ENCODE results near the gene CLCN6. TPM values are rescaled to one million over a fixed set of nuclear protein-coding genes. Genes with fewer than 3 reads are reported as not detected.
A peak's percentile ranks its signal among the peaks of the same experiment; 100 is the strongest.

The CLCN6 gene
- total RNA-seq, 2 donors from 2014 or later, result 32.1 to 49.0 TPM

DNA sequence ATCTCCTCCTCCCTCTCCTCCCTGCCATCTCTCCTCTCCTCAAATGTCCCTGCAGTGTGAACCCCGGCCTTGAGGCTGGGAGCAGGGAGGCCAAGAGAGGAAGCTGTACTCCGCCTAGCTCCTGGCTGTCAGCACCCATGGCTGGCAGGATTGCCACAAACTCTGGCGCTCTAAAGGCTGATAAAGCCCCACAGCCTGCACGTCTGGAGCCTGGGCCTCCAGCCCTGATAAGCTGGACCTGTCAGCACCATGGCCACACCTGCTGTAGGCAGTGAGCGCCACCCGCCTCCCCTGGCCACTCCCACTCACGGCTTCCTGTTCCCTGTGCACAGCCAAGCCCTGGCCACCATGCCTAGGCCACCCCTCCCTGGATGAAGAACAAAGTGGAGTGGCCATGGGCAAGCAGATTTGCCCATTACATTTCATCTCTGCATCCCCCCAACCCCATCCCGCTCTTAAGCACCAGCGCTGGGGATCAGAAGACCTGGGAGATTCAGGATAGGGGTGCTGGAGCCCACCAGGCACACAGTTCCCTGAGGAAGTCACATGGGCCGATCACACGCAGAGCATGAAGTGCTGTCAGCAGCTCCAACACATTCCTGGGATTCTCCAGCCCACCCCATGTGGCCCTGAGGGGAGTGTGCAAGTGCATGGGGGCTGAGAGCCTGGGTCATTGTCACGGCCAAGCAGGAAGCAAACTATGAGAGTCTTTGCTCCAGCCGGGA is 77.0 kb downstream of the CLCN6 start:
- peak; percentile 88 for DNase-seq
- ATAC-seq, result peak; percentile 75 to 78
- intact Hi-C loops (cut with DNase I), result no loop called here

DNA sequence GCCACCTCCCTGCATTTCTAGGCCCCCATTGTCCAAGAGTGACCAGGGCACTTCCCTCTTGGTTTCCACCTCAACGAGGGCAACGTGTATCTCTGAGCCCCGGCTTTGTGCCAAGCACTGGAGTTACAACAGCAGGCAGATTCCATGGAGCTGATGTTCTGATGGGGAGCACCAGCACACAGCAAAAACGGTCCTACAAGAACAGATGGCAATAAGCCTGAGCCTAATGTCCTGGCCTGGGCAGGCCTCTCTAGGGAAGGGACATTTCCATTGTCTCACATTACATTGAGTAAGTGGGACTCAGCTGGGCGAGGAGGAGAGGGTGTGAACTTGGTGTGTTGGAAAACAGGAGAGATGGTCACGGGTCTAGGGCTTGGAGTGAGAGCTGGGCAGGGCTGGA is 79.9 kb downstream of the CLCN6 start:
- DNase-seq, result no peak
- intact Hi-C loops (cut with DNase I), result loop anchor here in 1 of 2 donors (2.0 kb wide), 1 partner anchor 37 kb away; no protein-coding TSS in a partner anchor
- peak in 1 of 2 donors; percentile 2 for ATAC-seq

DNA sequence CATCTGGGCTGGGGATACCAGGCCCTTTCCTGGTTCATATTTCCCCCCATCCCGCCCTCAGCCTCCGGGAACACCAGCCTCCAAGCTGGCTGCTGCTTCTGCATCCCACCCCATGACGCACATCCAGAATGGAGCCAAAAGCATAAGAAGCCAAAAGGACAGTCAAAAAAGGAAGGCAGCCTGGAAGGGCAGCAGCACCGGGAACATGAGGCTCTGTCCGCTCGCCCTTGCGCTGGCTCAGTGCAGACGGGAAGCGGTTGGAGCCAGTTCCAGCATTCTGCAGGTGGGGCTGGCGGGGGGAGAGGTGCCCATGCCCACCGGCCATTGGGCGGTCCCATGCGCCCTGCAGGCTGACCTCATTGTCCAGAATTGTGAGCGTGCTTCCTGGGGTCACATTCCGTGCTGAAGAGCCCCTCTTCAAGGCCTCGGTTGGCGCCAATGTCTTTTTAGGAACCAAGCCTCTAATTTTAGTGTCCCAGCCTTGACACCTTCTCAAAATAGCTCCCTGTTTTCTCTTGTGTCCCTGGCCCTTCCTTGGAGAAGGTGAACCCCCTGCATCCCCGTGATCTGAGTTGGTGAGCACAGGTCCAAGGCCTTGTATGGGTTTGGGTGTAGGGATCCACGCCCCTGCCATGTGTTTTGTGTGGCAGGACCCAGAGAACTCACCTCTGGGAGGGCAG is 81.1 kb downstream of the CLCN6 start:
- DNase-seq (peak; percentile 85), ATAC-seq (peak; percentile 79 to 85)
- intact Hi-C loops (cut with DNase I), result loop anchor here in 1 of 2 donors (2.0 kb wide), 1 partner anchor 38 kb away; no protein-coding TSS in a partner anchor

DNA sequence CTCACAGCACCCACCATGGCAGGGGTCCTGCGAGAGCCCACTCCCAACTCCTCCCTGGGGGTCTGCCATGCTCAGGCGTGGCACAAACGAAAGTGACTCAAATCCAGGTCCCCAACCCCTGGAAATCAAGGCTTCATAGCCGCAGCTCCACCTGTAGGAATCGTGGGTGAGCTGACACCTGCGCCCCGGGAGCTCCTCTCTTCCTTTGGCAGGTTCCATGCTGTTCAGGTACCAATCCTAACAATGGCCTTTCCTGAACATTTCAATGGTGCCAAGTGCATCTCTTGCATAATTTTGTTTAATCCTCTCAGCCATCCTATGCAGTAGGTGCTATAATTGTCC is 81.6 kb downstream of the CLCN6 start:
- DNase-seq (no peak), ATAC-seq (no peak)
- intact Hi-C loops (cut with DNase I), result loop anchor here in 1 of 2 donors (2.0 kb wide), 1 partner anchor 39 kb away; no protein-coding TSS in a partner anchor

DNA sequence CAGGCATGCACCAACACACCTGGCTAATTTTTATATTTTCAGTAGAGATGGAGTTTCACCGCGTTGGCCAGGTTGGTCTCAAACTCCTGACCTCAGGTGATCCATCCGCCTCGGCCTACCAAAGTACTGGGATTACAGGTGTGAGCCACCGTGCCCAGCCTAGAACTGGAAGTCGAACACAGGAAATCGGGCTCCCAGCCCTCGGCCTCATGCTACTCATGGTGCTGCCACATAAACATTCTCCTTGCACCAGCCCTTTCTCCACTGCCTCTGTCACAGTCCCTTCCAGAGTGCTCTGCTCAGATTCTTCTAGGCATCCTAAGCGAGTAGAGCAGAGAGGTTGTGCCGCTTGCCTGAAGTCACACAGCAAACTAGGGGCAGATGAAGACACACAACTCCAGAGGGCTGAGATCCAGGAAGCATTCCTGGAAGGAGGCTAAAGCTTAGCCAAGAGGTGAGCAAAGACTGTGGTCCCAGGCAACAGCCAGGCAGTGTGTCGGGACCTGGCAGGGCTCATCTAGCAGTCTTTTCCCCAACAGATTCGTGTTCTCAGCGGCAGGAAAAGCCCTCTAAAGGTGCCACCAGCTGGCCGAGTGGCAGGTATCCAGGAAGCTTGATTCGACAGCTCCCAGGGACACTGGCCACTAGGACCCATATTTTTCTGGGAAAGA is 82.3 kb downstream of the CLCN6 start:
- intact Hi-C loops (cut with DNase I), result no loop called here
- no peak for ATAC-seq
- no peak for DNase-seq

DNA sequence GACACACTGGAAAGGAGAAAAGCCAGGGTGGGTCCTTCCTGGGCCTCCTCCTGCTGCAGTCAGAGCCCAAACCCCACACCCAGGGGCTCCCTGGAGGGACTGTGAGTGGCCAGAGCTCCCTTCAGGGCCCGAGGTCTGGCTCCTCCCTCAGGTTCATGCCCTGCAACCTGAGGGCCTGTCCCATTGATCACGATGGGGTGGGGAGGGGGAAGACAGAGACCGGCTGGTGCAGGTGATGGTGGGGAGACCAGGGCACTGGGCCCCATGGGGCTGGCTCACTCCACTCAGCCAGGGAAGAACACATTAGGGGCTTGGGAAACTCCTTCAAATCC is 82.9 kb downstream of the CLCN6 start:
- DNase-seq (no peak), ATAC-seq (no peak)

DNA sequence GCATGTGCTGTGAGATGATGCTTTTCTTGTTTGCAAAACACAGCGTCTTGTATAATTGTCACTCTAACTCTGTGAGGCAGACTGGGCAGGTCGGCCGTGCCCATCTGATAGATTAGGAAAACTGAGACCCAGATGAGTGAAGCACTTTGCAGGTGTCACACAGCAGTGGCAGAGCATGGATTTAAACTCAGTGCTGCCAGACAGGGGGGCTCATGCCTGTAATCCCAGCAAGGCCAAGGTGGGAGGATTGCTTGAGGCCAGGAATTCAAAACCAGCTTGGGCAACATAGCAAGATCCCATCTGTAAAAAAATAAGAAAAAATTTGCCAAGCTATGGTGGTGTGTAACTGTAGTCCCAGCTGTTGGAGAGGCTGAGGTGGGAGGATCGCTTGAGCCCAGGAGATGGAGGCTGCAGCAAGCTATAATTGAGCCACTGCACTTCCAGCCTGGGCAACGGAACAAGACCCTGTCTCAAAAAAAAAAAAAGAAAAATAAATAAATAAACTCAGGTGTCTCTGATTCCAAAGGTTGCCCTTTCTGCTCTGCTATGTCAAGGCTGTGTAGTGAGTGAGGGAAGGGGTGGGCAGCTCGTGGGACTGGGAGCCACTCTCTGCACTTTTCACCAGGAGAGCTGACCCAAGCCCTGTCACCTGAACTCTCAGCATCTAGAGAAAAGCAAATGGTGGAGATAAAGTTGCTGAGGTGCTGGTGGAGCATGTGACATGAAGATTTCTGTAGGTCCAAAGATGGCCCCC is 85.6 kb downstream of the CLCN6 start:
- no peak for DNase-seq
- ATAC-seq, result no peak
- intact Hi-C loops (cut with DNase I), result loop anchor here in 1 of 2 donors (2.0 kb wide), 1 partner anchor 53 kb away; no protein-coding TSS in a partner anchor

More for the DNA sequence above, 82.9 kb downstream of the CLCN6 start:
- intact Hi-C loops (cut with DNase I), result no loop called here

Other genes with a start within 250 kb of the CLCN6 start
- gene FBXO2, start 151.8 kb upstream of the CLCN6 start, total RNA-seq, result 1 to 10 TPM; 3.9 to 7.9 TPM
- 10 to 100 TPM; 18.7 to 22.3 TPM for gene FBXO44, start 151.3 kb upstream of the CLCN6 start, total RNA-seq
- gene FBXO6, start 142.0 kb upstream of the CLCN6 start, total RNA-seq, result 1 to 10 TPM; 6.1 to 7.4 TPM
- gene MAD2L2, start 125.0 kb upstream of the CLCN6 start, total RNA-seq, result 10 to 100 TPM; 20.0 to 24.0 TPM
- gene DRAXIN, start 114.5 kb upstream of the CLCN6 start, total RNA-seq, result under 1 TPM in 1 of 2 donors, not detected in 1; 0.06 TPM
- 10 to 100 TPM; 25.4 to 25.7 TPM for gene AGTRAP, start 70.1 kb upstream of the CLCN6 start, total RNA-seq
- gene C1orf167, start 44.0 kb upstream of the CLCN6 start, total RNA-seq, result 1 to 10 TPM; 1.2 to 1.3 TPM
- 10 to 100 TPM; 40.1 to 64.3 TPM for gene MTHFR, start 227 bp upstream of the CLCN6 start, total RNA-seq
- over 10,000 TPM; 22,081 to 58,150 TPM for gene NPPA, start 41.6 kb downstream of the CLCN6 start, total RNA-seq
- 1,000 to 10,000 TPM in 1 of 2 donors, 100 to 1,000 TPM in 1; 368 to 4,414 TPM for gene NPPB, start 52.8 kb downstream of the CLCN6 start, total RNA-seq
- 10 to 100 TPM; 31.2 to 36.2 TPM for gene KIAA2013, start 120.2 kb downstream of the CLCN6 start, total RNA-seq
- gene PLOD1, start 128.5 kb downstream of the CLCN6 start, total RNA-seq, result 10 to 100 TPM; 70.3 to 83.7 TPM
- 100 to 1,000 TPM; 442 to 451 TPM for gene MFN2, start 174.3 kb downstream of the CLCN6 start, total RNA-seq
- gene MIIP, start 213.3 kb downstream of the CLCN6 start, total RNA-seq, result 10 to 100 TPM; 18.3 to 20.3 TPM